OCI-LY1 (cell line): ENCODE data around the gene DOK6.
"Not testable (repeated sequence)": the region's sequence is repeated elsewhere in the genome, so short reads cannot be mapped to it uniquely, and the experiment has no call there.

ENCODE experiments used
- H2AFZ ChIP-seq: fragments of 200-600 bp; sonication (generic), shearing (Covaris generic); 2 replicates; pipeline ENCODE4 v1.6.0; 2014; ENCODE audit warnings: antibody characterized with exemption, mild to moderate bottlenecking, low read length
- H3F3A ChIP-seq: fragments of 200-600 bp; sonication (generic), shearing (Covaris generic); 2 replicates; pipeline ENCODE4 v1.6.0; 2014; ENCODE audit warnings: mild to moderate bottlenecking, antibody characterized with exemption, low read length, moderate library complexity; ENCODE audit not compliant: insufficient read depth
- H3K27ac ChIP-seq: fragments of 200-600 bp; sonication (generic); 2 replicates; pipeline ENCODE4 v1.5.1; 2014; ENCODE audit warnings: low read length, mixed run types, mild to moderate bottlenecking, low read depth; ENCODE audit not compliant: poor library complexity, severe bottlenecking
- H3K27me3 ChIP-seq: fragments of 200-600 bp; sonication (generic); 2 replicates; pipeline ENCODE4 v1.6.0; 2014; ENCODE audit warnings: antibody characterized with exemption, mild to moderate bottlenecking, low read length, moderate library complexity; ENCODE audit not compliant: insufficient read depth
- H3K36me3 ChIP-seq: fragments of 200-600 bp; sonication (generic); 2 replicates; pipeline ENCODE4 v1.6.1; 2014; ENCODE audit warnings: mild to moderate bottlenecking, antibody characterized with exemption, low read length, moderate library complexity, mixed read lengths; ENCODE audit not compliant: insufficient read depth
- H3K4me1 ChIP-seq: fragments of 200-600 bp; sonication (generic); 2 replicates; pipeline ENCODE4 v1.5.1; 2014; ENCODE audit warnings: mild to moderate bottlenecking, low read length, moderate library complexity; ENCODE audit not compliant: insufficient read depth, severe bottlenecking
- H3K4me2 ChIP-seq: fragments of 200-600 bp; sonication (generic), shearing (Covaris generic); 2 replicates; pipeline ENCODE4 v1.6.1; 2014; ENCODE audit warnings: low read length
- H3K4me3 ChIP-seq: fragments of 200-600 bp; sonication (generic); 2 replicates; pipeline ENCODE4 v1.5.1; 2014; ENCODE audit warnings: low read length, low read depth, mild to moderate bottlenecking, mixed read lengths; ENCODE audit not compliant: poor library complexity, severe bottlenecking
- H3K79me2 ChIP-seq: fragments of 200-600 bp; shearing (Covaris generic); 2 replicates; pipeline ENCODE4 v1.6.1; 2016; ENCODE audit warnings: mixed run types, low read length, mixed read lengths; ENCODE audit not compliant: insufficient read depth
- H3K9ac ChIP-seq: fragments of 200-600 bp; sonication (generic), shearing (Covaris generic); 2 replicates; pipeline ENCODE4 v1.6.1; 2014; ENCODE audit warnings: mild to moderate bottlenecking, low read length, mixed read lengths
- H3K9me2 ChIP-seq: fragments of 200-600 bp; sonication (generic), shearing (Covaris generic); 2 replicates; pipeline ENCODE4 v1.6.1; 2014; ENCODE audit warnings: low read depth, mild to moderate bottlenecking, low read length, mixed read lengths
- H3K9me3 ChIP-seq: fragments of 200-600 bp; shearing (Covaris generic); 2 replicates; pipeline ENCODE4 v1.6.1; 2014; ENCODE audit warnings: low read length, mixed read lengths
- H4K20me1 ChIP-seq: fragments of 200-600 bp; sonication (generic), shearing (Covaris generic); 2 replicates; pipeline ENCODE4 v1.6.0; 2016; ENCODE audit warnings: mild to moderate bottlenecking, low read length; ENCODE audit not compliant: insufficient read depth
- CTCF ChIP-seq: fragments of 200-600 bp; sonication (generic), shearing (Covaris generic); IDR thresholded peaks from 2 replicates; pipeline ENCODE4 v1.5.1; 2017; ENCODE audit warnings: mild to moderate bottlenecking, antibody characterized with exemption, low read length, moderate library complexity, mixed read lengths
- EZH2 ChIP-seq: fragments of 200-600 bp; sonication (generic), shearing (Covaris generic); IDR thresholded peaks from 2 replicates; pipeline ENCODE4 v1.8.0; 2017; ENCODE audit warnings: borderline replicate concordance, mixed run types, mild to moderate bottlenecking, antibody characterized with exemption, low read length, moderate library complexity, mixed read lengths

DOK6 gene

DNA sequence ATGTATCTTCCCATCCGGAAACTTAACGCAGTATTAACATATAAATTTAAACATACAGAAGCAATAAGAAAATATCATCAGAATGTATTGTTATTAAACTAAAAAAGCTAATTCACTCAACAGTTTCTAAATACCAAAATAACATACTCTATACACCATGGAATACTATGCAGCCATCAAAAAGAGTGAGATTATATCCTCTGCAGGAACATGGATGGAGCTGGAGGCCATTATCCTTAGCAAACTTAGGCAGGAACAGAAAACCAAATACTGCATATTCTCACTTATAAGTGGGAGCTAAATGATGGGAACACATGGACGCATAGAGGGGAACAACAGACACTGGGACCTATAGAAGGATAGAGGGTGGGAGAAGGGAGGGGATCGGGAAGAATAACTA lies 419.9 kb downstream of the DOK6 start:
- H3K9me3 ChIP-seq = no peaks in the 10 kb centered on the region
- no peak overlapping the region for H3K27ac ChIP-seq
- no peaks in the 10 kb centered on the region for H3F3A ChIP-seq
- H3K4me2 ChIP-seq = no peak overlapping the region
- H3K4me1 ChIP-seq = no peaks in the 10 kb centered on the region
- H3K36me3 ChIP-seq = no peaks in the 10 kb centered on the region
- H3K4me3 ChIP-seq = no peak overlapping the region
- H2AFZ ChIP-seq = no peak overlapping the region
- H3K9ac ChIP-seq = no peak overlapping the region
- H3K9me2 ChIP-seq = no peaks in the 10 kb centered on the region
- no peaks in the 10 kb centered on the region for H4K20me1 ChIP-seq
- no peaks in the 10 kb centered on the region for H3K79me2 ChIP-seq
- H3K27me3 ChIP-seq = no peaks in the 10 kb centered on the region
- no peak for TF ChIP-seq CTCF
- no peak for TF ChIP-seq EZH2

DNA sequence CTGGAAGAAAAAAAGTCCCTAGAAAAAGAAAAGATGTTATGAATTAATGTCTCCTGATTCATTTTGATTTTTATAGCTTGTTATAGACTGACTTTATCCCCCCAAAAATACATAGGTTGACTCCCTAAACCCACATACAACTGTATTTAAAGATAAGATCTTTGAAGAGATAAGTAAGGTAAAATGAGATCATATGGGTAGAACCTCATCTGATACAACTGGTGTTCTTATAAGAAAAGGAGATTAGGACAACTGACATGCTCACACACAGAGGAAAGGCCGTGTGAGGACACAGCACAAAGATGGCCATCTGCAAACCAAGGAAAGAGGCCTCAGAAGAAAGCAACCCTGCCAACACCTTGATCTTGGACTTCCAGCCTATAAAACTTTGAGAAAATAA lies 429.5 kb downstream of the DOK6 start:
- Histone ChIP-seq H3K27ac (no peak overlapping the region), H3F3A (no peaks in the 10 kb centered on the region), H3K4me2 (no peak overlapping the region), H2AFZ (no peak overlapping the region), H3K9me3 (no peaks in the 10 kb centered on the region), H4K20me1 (no peaks in the 10 kb centered on the region), H3K79me2 (no peaks in the 10 kb centered on the region), H3K4me1 (no peaks in the 10 kb centered on the region), H3K27me3 (no peaks in the 10 kb centered on the region), H3K9me2 (no peaks in the 10 kb centered on the region), H3K9ac (no peak overlapping the region), H3K4me3 (no peak overlapping the region), H3K36me3 (no peaks in the 10 kb centered on the region)
- TF ChIP-seq EZH2 = no peak
- TF ChIP-seq CTCF = no peak

- H3K27me3 ChIP-seq, H2AFZ ChIP-seq, H3K4me1 ChIP-seq, H3K9me3 ChIP-seq, H3K4me3 ChIP-seq, H3K27ac ChIP-seq, H3K4me2 ChIP-seq, H3K9ac ChIP-seq, H3K36me3 ChIP-seq, H3K9me2 ChIP-seq, H3K79me2 ChIP-seq, H4K20me1 ChIP-seq, H3F3A ChIP-seq: not testable (repeated sequence)
Measured at GRCh38 chr18:69834980-69835379, 434.3 kb downstream of the DOK6 start.

- Histone ChIP-seq H3K27ac (no peak overlapping the region), H3K4me2 (no peak overlapping the region), H4K20me1 (no peaks in the 10 kb centered on the region), H3K4me3 (no peak overlapping the region), H3K9me2 (no peaks in the 10 kb centered on the region), H3K9ac (no peak overlapping the region), H3K9me3 (no peaks in the 10 kb centered on the region), H3K79me2 (no peaks in the 10 kb centered on the region), H3F3A (no peaks in the 10 kb centered on the region), H2AFZ (no peak overlapping the region), H3K27me3 (no peaks in the 10 kb centered on the region), H3K36me3 (no peaks in the 10 kb centered on the region), H3K4me1 (no peaks in the 10 kb centered on the region)
- no peak for TF ChIP-seq CTCF
- TF ChIP-seq EZH2 = no peak
Measured at GRCh38 chr18:69838003-69838402, 437.3 kb downstream of the DOK6 start.
